Hematopoietic multipotent progenitor cell treated with erythropoietin and hydrocortisone succinate and interleukin-3 and kit ligand, for 8 days (in vitro differentiated cells): ENCODE results near the gene ARMS2.
A peak's percentile ranks its signal among the peaks of the same experiment; 100 is the strongest.

Experiments used
- DNase-seq: peaks from one replicate; pipeline ENCODE4 v3.0.0-alpha.2; 2015

ARMS2 gene, protein sequence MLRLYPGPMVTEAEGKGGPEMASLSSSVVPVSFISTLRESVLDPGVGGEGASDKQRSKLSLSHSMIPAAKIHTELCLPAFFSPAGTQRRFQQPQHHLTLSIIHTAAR

DNA sequence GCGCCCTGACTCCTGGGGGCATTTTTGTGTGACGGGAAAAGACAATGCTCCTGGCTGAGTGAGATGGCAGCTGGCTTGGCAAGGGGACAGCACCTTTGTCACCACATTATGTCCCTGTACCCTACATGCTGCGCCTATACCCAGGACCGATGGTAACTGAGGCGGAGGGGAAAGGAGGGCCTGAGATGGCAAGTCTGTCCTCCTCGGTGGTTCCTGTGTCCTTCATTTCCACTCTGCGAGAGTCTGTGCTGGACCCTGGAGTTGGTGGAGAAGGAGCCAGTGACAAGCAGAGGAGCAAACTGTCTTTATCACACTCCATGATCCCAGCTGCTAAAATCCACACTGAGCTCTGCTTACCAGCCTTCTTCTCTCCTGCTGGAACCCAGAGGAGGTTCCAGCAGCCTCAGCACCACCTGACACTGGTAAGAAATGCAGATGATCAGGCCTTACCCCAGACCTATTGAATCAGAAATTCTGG, at the start of gene ARMS2:
Gene ARMS2 (plus strand): TSS at position 51 of the 478 bp plus-strand sequence. CDS start 75 bp downstream, at position 126.
- DNase-seq: no peak

DNA sequence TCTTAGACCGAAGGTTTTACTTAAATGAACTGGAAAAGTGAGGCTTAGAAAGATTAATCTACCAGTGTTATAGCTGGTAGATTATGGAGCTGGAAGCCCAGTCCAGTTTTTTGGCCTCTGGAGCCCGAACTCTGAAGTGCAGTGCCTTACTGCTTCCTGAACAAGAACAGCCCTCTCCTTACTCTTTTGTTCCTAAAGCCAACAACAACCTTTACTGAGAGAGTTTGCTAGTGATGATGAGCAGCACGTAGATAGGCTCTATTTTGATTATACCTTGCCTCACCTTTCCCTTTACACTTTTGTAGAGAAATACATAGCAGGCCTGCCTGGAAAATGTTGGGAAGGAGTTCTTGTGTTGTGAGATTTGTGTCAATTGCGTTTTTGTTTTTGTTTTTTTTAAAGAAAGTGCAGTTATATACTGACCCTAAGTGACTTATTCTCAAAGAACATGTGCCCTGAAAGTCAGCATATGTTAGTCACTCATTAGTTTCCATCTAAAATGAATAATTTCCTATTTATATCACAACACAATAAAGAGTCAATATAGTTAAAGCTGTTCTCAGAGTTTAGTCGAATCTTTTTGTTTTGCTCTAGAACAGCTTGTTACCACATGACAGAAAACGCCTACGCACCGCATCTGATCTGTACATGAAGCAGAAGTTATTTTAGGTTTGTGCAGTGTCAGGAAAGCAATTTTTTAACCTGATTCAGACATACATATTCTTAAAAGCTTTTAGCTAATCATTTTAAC, 46.9 kb upstream of the ARMS2 start:
- no peak for DNase-seq

DNA sequence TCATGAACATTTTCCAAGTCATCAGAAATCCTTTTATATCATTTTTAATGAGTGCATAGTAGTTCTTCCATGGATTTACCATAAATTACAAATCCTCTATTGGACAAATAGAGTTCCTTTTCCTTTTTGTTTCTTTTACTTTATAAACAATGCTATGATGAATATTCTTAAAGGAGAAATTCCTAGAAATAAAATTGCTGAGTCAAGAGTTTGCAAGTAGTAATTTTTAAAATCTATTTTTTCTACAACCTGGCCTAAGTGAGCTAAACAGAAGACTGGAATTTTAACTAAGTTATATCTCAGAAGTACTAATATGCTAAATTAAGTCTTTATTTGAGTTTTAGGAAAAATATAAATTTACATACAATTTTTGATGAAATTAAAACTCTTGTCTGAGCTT, 41.1 kb upstream of the ARMS2 start:
- DNase-seq: no peak

DNA sequence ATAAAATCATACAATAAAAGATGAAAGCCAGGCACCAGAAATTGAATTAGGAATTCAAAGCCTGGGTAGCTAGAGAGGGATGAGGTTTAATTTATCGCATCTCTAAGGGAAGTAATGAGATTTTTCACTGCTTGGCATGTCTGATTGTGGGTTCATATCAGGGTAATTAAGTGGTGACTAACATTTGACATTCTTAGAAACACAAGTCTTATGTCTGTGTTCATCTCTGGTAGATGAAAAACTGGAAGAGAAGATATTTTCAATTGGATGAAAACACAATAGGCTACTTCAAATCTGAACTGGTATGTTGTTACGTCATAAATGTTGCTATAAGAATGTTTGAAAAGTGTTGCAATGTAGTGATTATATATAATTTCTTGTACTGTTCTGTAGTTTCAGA, 36.8 kb upstream of the ARMS2 start:
- DNase-seq: no peak

DNA sequence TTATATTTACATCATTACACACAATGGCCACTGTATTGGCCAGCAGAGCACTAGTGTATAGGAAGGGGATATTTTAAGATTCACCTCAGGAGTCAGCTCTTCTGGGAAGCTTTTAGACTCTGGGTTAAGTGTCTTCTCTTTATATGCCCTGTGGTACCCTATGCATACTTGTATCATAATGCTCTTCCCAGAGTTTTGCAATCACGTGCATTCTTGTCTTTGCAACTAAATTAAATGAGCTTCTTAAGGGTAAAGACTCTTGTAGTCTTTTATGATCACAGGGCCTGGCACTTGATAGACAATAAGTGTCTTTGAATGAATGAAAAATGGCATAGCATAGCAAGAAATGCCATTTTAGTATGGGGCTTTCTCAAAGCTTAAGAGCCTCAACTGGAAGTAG, 35.4 kb upstream of the ARMS2 start:
- no peak for DNase-seq

DNA sequence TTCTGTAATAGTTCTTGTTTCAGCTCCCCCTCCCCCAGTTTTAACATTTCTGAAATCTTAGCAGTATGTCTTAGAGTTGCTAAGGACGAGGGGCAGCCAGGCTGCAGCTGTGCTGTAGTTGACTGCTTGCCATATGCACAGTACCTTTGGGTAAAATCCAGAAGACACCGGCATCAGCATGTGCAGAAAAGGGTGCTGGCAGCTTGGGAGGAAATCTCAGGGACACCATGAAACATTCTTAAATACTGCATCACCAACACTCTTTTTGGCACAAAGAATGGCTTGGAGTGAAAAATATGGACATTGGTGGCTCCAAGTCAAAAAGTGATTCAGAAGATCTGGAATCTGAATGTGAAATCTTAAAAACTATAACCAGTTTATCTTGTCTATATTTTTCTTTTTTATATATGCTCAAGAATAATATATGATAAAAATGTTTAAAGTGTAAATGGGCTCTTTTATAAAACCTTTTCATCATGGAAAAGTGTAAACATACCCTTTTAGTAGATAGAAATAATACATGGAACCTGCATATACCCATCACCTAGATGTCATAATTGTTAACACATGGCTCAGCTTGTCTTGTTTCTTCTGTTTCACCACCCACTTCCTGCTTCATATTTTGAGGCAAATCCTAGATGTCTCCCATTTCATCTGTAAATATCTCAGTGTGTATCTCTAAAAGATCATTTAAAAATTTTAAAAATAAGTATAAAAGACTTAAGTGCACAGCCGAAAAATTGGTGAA, 34.4 kb upstream of the ARMS2 start:
- no peak for DNase-seq

DNA sequence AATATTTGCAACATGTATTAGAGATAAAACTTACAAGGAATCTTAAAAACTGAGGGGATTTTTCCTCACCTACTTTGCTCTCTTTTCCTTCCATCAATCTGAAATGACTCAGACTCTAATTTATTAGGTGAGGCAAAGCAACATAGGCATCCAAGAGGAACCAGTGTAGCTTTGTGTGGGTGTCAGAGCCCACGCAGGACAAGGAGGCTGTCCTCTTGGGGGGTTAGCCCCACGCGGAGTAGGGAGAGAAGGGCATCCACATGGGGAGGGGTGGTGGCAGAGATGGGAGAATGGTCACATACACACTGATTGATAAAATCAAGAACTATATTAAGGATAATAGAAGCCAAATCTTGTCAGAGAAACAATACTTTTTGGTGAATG, 33.8 kb upstream of the ARMS2 start:
- DNase-seq: no peak

DNA sequence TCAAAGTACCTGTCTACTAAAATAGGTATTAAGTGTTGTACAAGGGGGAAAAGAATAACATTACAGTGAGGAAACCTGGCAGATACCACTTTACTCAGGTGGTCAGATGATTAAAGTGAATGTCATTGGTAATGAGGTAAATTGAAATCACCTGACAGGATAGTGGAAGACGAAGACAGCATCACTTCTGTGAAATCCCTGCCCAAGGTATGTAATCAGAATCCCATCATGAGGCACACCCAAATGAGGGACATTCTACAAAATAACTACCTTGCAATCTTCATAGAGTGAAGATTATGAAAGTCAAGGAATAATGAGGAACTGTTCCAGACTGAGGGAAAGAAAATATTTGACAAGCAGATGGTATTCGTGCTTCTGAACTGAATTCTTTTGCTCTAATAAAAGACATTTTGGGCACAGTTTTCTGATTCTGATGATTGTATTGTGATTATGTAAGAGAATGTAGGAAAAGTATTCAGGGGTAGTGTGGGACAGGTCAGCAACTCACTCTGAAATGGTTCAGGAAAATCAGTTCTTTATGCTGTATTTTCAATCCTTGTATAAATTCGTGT, 33.3 kb upstream of the ARMS2 start:
- no peak for DNase-seq

DNA sequence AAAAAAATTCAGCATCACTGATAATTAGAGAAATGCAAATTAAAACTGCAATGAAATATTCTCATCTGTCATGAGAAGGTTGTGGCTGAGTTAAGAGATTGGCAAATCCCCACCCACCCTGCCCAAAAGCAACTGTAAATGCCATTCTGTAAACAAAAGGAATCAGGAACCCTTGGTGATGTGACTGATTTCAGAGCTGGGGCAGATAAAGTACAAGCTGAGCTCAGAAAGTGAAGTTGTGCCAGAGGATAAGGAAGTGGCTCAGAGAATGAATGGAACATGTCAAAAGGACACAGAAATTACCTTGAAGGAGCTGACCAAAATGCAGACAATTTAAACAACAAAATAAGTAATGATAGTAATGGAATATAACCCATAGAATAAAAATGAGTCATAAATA, 32.7 kb upstream of the ARMS2 start:
- DNase-seq: no peak

DNA sequence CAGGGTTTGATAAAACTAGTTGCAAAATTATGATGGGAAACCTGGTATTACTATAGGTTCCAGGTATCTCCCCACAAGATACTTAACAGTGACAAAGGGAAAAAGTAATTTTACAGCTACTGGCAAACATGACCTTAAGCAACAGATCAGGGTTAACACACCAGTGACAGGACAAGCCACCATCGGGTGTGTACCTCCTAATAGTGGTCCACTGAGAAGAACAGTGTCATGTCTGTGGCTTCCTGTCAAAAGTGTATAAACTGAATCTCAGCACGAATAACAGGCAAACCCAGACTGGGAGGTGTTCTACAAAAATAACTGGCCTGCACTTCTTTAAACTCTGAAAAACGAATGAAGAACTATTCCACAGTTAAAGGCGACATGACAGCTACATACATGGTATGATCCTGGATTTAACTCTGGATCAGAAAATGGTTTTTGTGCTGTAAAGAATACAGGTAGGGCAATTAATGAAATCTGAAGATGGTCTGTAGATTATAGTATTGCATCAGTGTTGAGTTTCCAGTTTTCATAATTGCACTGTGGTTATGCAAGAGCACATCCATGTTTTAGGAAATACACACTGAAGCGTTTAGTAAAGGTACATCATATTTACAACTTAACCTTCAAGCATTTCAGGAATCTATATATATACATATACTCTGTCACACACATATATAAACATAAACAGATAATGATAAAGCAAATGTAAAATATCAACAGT, 32.0 kb upstream of the ARMS2 start:
- no peak for DNase-seq

DNA sequence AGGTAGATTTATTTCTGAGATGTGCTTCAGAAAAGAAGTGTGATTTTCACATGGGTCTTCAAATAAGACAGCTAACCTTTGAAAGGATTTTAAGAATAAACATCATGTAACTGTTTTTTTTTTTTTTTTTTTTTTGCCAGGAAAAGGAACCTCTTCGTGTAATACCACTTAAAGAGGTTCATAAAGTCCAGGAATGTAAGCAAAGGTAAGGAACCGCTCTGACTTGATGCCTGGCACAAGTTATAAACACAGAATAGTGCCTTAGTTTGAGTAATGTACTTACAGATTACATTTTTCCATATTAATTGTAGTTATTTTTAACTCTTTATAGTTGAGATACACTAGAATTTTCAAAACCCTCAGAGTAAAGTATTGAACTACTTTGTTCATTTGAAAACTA, 30.4 kb upstream of the ARMS2 start:
- no peak for DNase-seq

DNA sequence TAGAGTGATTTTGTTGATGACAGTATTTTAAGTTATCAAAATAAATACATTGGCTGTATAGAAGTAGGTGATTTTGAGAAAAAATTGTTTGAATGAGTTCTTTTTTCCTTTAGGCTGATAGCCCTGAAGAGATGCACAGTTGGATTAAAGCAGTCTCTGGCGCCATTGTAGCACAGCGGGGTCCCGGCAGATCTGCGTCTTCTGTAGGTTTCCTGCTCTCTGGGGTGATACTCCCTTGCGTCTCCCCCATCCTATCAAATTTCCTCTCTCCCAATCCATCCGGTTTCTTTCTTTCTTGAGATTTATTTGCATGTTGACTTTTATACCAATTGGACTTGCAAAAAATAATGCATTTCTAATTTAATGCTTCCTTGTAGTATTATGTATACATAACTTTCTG, 27.6 kb upstream of the ARMS2 start:
- no peak for DNase-seq

DNA sequence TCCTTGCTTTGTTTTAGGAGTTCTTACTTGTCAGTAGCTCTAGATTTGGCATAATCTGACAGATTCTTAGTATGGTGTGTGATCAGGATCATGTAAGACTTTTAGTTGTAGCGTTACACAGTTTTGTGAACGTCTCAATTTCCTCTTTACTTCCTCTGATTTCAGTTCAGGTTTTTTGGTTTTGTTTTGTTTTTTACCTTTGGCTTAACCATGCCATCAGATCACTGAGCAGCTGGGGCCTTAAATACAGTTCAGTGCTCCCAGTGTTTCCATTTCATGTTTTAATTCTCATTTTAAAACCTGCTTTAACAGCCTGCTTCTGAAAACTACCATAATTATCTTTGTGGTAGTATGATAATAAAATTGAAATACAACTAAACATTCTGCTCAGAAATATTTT, 27.2 kb upstream of the ARMS2 start:
- DNase-seq: no peak

DNA sequence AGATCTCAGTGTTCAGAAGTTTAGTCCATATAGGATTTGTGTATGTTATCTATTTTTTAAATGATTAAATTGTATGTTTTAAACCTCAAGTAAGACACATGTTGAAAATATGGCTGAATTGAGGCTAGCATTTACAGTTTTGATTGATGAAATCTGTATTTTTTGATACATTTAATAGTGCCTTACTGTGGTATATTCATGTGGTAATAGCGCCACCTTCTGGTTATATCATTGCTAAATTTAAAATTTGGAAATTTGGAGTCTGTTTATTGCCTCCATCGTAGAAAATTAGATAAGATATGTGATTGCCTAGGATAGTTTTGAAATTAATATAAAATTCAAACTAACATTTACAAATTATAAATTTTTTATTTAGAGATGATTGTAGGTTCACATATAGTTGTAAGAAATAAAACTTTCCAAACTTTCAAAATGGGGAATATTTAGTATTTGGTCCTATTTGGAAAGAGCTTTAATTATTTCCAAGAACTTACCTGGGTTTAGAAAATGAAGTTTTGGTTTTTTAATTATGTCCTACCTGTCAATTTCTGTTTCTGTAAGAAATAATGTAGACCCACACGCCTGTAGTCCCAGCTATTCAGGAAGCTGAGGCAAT, 19.1 kb upstream of the ARMS2 start:
- peak; percentile 57 for DNase-seq

DNA sequence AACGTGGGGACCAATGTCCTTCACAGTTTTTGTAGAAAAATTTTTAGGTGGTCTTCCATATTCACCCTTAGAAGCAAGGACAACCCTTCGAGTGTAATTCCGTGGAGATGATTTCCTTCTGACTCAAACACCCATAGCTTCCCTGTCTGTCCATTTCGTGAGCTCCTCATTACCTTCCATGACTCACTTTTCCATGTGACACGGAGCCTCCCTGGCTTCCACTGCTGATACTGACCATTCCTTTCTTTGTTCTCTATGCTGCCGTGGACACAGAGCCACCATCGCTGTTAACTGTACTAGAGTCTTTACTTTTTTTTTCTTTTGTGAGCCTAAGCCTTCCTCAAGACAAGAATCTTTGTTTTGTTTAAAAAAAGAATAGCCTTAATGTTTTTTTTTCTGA, 12.5 kb upstream of the ARMS2 start:
- no peak for DNase-seq

DNA sequence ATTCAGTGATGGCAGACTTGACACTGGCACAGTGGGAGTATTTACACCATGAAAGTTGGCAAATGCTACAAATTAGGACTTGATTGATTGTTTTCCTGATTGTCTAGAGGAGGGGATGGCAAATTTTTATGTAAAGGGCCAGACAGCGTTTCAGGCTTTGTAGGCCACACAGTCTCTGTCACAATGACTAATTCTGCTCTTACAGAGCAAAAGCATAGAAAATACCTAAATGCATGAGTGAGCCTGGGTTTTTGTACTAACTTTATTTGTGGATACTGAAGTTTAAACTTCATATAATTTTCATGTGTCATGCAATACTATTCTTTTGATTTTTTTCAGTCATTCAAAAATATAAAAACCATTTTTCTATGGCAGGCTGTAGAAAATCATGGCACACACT, 9.0 kb upstream of the ARMS2 start:
- no peak for DNase-seq

DNA sequence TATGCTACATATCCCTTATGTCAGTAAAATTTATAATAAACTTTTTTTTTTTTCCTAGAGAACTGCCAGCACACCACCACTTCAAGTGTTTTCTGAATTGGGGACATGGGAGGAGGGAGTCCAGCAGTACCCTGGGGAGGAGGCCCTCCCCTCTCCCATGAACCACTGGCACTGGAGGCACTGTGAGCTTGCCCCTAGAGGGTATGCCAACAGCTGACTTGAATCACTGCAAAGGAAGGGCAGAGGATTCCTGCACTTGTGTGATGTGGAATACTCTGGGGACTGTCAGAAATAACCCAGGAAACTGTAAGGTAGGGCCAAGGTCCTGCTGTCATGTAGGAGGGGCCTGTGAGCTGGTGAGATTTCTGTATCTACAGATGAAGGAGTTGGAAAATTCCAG, 8.5 kb upstream of the ARMS2 start:
- DNase-seq: no peak

DNA sequence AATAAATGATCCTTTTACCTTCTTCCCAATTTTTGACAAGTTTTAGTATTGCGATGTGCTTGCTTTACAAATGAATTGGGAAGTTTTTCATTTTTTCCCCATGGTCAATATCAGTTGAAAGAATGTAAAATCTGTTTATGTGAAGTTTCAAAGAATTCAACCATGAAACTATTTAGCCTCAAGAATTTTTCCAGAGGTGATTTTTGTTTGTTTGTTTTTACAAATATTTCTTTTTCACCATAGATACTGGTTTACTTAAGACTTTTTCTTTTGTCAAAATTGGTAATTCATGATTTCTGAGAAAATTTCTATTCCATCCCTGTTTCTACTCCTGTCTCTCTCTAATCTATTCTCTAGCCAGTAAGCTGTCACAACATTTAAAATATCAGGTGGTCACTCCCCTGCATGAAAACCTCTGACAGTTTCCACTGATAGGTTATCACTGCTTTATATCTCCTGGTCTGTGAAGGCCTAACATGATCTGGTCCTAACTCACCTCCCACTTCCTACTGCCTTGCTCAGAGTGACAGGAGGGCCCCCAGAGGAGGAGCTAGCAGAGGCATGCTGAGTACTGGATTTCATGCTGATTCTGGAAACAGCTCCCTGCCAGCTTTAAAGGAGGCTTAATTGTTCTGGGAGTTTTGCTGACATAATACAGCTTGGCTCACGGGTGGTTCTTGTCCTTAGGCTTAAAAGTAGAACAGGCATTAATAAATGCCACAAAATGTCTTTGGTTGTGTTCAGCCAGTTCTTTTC, 7.6 kb upstream of the ARMS2 start:
- no peak for DNase-seq

DNA sequence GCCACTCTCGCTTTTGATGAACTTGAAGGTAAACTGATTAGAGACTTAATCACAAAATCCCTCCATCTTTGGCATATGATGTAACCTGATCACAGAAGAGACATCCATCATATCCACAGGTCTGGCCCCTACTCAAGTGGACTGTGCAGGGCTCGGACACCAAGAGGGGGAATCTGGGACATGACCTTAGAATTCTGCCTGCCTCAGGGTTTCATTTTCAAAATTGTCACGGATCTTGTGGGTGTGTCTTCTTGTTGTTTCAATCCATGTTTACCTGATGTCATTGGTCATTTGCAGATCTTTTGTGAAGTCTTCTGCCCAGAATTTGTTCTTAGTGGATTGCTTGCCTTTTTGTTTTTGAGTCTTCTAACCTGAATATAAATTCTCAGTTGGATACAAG, 5.9 kb upstream of the ARMS2 start:
- DNase-seq: no peak

DNA sequence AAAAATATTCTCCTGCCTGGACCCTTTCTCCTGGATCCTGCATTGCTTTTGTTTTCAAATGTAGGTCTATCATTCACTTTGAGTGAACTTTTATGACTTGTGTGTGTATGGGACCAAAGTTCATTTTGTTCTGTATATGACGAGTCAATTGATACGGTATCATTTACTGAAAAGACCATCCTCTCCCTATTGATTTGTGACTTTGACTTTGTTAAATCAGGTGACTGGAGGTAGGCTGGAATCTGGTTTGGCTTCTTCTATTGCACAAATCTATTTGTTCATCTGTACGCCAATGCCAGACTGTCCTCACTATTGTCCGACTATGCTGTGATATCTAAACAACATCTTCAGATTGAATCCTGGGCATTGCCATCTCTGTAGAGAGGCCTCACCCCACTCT, 5.3 kb upstream of the ARMS2 start:
- no peak for DNase-seq

DNA sequence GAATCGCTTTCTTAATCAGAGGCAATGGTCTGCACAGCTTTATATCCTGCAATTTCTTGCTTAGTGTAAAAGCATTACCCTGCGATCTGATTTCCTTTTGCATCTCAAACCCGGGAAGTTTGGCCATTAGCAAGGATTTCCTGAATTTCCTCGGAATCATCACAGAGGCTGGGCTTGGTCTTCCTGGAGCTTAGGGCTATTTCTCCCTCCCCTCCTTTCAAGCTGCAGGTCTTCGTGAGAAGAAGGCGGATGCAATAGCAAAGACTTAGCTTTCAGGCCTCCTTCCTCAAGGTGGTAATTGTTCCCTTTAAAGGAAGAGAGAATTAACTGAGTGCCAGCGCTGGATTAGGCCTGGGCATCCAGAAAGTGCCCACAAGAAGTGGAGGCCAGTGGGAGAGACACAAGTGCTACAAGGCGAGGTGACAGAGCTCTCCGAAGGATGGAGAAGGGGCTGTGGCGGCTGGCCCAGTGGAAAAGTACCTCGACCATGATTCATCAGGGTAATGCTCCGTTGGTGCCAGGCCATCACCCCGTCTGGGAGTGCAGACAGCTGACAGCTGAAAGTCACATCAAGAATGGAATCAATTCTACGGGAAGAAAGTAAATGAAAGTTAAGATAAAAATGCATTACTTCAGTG, 4.0 kb upstream of the ARMS2 start:
- no peak for DNase-seq

DNA sequence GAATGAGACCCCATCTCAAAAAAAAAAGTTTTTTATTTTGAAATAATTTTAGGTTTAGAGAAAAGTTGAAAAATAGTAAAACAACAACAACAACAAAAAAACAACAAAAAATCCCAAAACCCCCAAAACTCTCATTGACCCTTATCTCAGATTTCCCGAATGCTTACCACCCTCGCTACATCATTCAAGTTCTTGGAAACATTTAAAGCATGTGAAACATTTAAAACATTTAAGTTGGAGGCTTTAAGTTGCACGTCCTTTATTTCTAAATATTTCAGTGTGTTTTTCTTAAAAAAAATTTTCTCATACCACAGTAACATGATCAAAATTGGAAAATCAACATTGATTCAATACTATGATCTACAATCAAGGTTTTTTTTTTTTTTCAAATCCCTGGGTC, 382 bp upstream of the ARMS2 start:
- no peak for DNase-seq
